ENCODE measurements around the gene ZFP57.

Gene ZFP57

GRCh38 chr6:29680904-29681303 is at the start of gene ZFP57:
ZFP57 (minus strand) TSS chr6:29681152; CDS start chr6:29677003, 4,149 bp downstream.
- Histone ChIP-seq H3K4me3 (ENCODE audit: low read depth, low read length) (no peak within 1 kb of the TSS), H3K9ac (ENCODE audit: low read length) (no peak within 1 kb of the TSS), H3K27me3 (ENCODE audit: control insufficient read depth, insufficient read depth, low read length) (no peaks in the 10 kb centered on the region), H3K4me1 (ENCODE audit: control insufficient read depth, insufficient read depth, low read length) (peaks cover 21% of the 10 kb centered on the region), H3K27ac (ENCODE audit: low read depth, low read length) (no peak within 1 kb of the TSS), H3K9me3 (ENCODE audit: control insufficient read depth, insufficient read depth, low read depth, low read length) (peaks cover 12% of the 10 kb centered on the region), H3K36me3 (ENCODE audit: control insufficient read depth, insufficient read depth, low read length) (no peaks in the 10 kb centered on the region)

- H3K9me3 ChIP-seq (ENCODE audit: control insufficient read depth, insufficient read depth, low read depth, low read length) = no peaks in the 10 kb centered on the region
- H3K36me3 ChIP-seq (ENCODE audit: control insufficient read depth, insufficient read depth, low read length) = no peaks in the 10 kb centered on the region
- H3K4me3 ChIP-seq (ENCODE audit: low read depth, low read length) = no peak overlapping the region
- H3K27me3 ChIP-seq (ENCODE audit: control insufficient read depth, insufficient read depth, low read length) = peaks cover 35% of the 10 kb centered on the region
- H3K4me1 ChIP-seq (ENCODE audit: control insufficient read depth, insufficient read depth, low read length) = no peaks in the 10 kb centered on the region
- H3K27ac ChIP-seq (ENCODE audit: low read depth, low read length) = no peak overlapping the region
- H3K9ac ChIP-seq (ENCODE audit: low read length) = no peak overlapping the region
Measured at GRCh38 chr6:29730575-29731126, 49.7 kb upstream of the ZFP57 start.

GRCh38 chr6:29729774-29730328 is 48.9 kb upstream of the ZFP57 start:
- H3K27ac ChIP-seq (ENCODE audit: low read depth, low read length) = no peak overlapping the region
- no peaks in the 10 kb centered on the region for H3K36me3 ChIP-seq (ENCODE audit: control insufficient read depth, insufficient read depth, low read length)
- no peak overlapping the region for H3K9ac ChIP-seq (ENCODE audit: low read length)
- no peak overlapping the region for H3K4me3 ChIP-seq (ENCODE audit: low read depth, low read length)
- peaks cover 43% of the 10 kb centered on the region for H3K27me3 ChIP-seq (ENCODE audit: control insufficient read depth, insufficient read depth, low read length)
- H3K4me1 ChIP-seq (ENCODE audit: control insufficient read depth, insufficient read depth, low read length) = no peaks in the 10 kb centered on the region
- no peaks in the 10 kb centered on the region for H3K9me3 ChIP-seq (ENCODE audit: control insufficient read depth, insufficient read depth, low read depth, low read length)

- Histone ChIP-seq H3K9ac (ENCODE audit: low read length) (no peak overlapping the region), H3K27ac (ENCODE audit: low read depth, low read length) (no peak overlapping the region), H3K36me3 (ENCODE audit: control insufficient read depth, insufficient read depth, low read length) (no peaks in the 10 kb centered on the region), H3K4me1 (ENCODE audit: control insufficient read depth, insufficient read depth, low read length) (no peaks in the 10 kb centered on the region), H3K9me3 (ENCODE audit: control insufficient read depth, insufficient read depth, low read depth, low read length) (no peaks in the 10 kb centered on the region), H3K27me3 (ENCODE audit: control insufficient read depth, insufficient read depth, low read length) (peaks cover 47% of the 10 kb centered on the region), H3K4me3 (ENCODE audit: low read depth, low read length) (no peak overlapping the region)
Measured at GRCh38 chr6:29728875-29729270, 47.9 kb upstream of the ZFP57 start.

GRCh38 chr6:29728173-29728874 is 47.4 kb upstream of the ZFP57 start:
- Histone ChIP-seq H3K36me3 (ENCODE audit: control insufficient read depth, insufficient read depth, low read length) (no peaks in the 10 kb centered on the region), H3K9me3 (ENCODE audit: control insufficient read depth, insufficient read depth, low read depth, low read length) (no peaks in the 10 kb centered on the region), H3K27ac (ENCODE audit: low read depth, low read length) (no peak overlapping the region), H3K27me3 (ENCODE audit: control insufficient read depth, insufficient read depth, low read length) (peaks cover 52% of the 10 kb centered on the region), H3K4me1 (ENCODE audit: control insufficient read depth, insufficient read depth, low read length) (no peaks in the 10 kb centered on the region), H3K9ac (ENCODE audit: low read length) (no peak overlapping the region), H3K4me3 (ENCODE audit: low read depth, low read length) (no peak overlapping the region)

GRCh38 chr6:29727637-29728036 is 46.7 kb upstream of the ZFP57 start:
- Histone ChIP-seq H3K27me3 (ENCODE audit: control insufficient read depth, insufficient read depth, low read length) (peaks cover 59% of the 10 kb centered on the region), H3K4me3 (ENCODE audit: low read depth, low read length) (no peak overlapping the region), H3K4me1 (ENCODE audit: control insufficient read depth, insufficient read depth, low read length) (no peaks in the 10 kb centered on the region), H3K9ac (ENCODE audit: low read length) (no peak overlapping the region), H3K36me3 (ENCODE audit: control insufficient read depth, insufficient read depth, low read length) (no peaks in the 10 kb centered on the region), H3K9me3 (ENCODE audit: control insufficient read depth, insufficient read depth, low read depth, low read length) (no peaks in the 10 kb centered on the region), H3K27ac (ENCODE audit: low read depth, low read length) (no peak overlapping the region)

- H3K9me3 ChIP-seq (ENCODE audit: control insufficient read depth, insufficient read depth, low read depth, low read length) = no peaks in the 10 kb centered on the region
- no peak overlapping the region for H3K27ac ChIP-seq (ENCODE audit: low read depth, low read length)
- peaks cover 67% of the 10 kb centered on the region for H3K27me3 ChIP-seq (ENCODE audit: control insufficient read depth, insufficient read depth, low read length)
- no peaks in the 10 kb centered on the region for H3K4me1 ChIP-seq (ENCODE audit: control insufficient read depth, insufficient read depth, low read length)
- H3K4me3 ChIP-seq (ENCODE audit: low read depth, low read length) = no peak overlapping the region
- no peaks in the 10 kb centered on the region for H3K36me3 ChIP-seq (ENCODE audit: control insufficient read depth, insufficient read depth, low read length)
- no peak overlapping the region for H3K9ac ChIP-seq (ENCODE audit: low read length)
Measured at GRCh38 chr6:29726571-29727194, 45.7 kb upstream of the ZFP57 start.

GRCh38 chr6:29726001-29726400 is 45.0 kb upstream of the ZFP57 start:
- H3K4me3 ChIP-seq (ENCODE audit: low read depth, low read length) = no peak overlapping the region
- H3K27ac ChIP-seq (ENCODE audit: low read depth, low read length) = no peak overlapping the region
- H3K9ac ChIP-seq (ENCODE audit: low read length) = no peak overlapping the region
- H3K36me3 ChIP-seq (ENCODE audit: control insufficient read depth, insufficient read depth, low read length) = no peaks in the 10 kb centered on the region
- H3K27me3 ChIP-seq (ENCODE audit: control insufficient read depth, insufficient read depth, low read length) = peaks cover 69% of the 10 kb centered on the region
- no peaks in the 10 kb centered on the region for H3K4me1 ChIP-seq (ENCODE audit: control insufficient read depth, insufficient read depth, low read length)
- H3K9me3 ChIP-seq (ENCODE audit: control insufficient read depth, insufficient read depth, low read depth, low read length) = no peaks in the 10 kb centered on the region

GRCh38 chr6:29724937-29725869 is 44.3 kb upstream of the ZFP57 start:
- H3K4me1 ChIP-seq (ENCODE audit: control insufficient read depth, insufficient read depth, low read length) = no peaks in the 10 kb centered on the region
- H3K4me3 ChIP-seq (ENCODE audit: low read depth, low read length) = no peak overlapping the region
- no peaks in the 10 kb centered on the region for H3K36me3 ChIP-seq (ENCODE audit: control insufficient read depth, insufficient read depth, low read length)
- H3K9ac ChIP-seq (ENCODE audit: low read length) = no peak overlapping the region
- H3K27me3 ChIP-seq (ENCODE audit: control insufficient read depth, insufficient read depth, low read length) = peaks cover 62% of the 10 kb centered on the region
- H3K9me3 ChIP-seq (ENCODE audit: control insufficient read depth, insufficient read depth, low read depth, low read length) = no peaks in the 10 kb centered on the region
- H3K27ac ChIP-seq (ENCODE audit: low read depth, low read length) = no peak overlapping the region

GRCh38 chr6:29723666-29724588 is 43.0 kb upstream of the ZFP57 start:
- H3K27ac ChIP-seq (ENCODE audit: low read depth, low read length) = no peak overlapping the region

More at GRCh38 chr6:29723666-29724588, 43.0 kb upstream of the ZFP57 start:
- H3K9me3 ChIP-seq (ENCODE audit: control insufficient read depth, insufficient read depth, low read depth, low read length) = no peaks in the 10 kb centered on the region
- H3K4me3 ChIP-seq (ENCODE audit: low read depth, low read length) = peak overlapping the region; percentile 76
- H3K27me3 ChIP-seq (ENCODE audit: control insufficient read depth, insufficient read depth, low read length) = peaks cover 59% of the 10 kb centered on the region
- no peak overlapping the region for H3K9ac ChIP-seq (ENCODE audit: low read length)
- H3K36me3 ChIP-seq (ENCODE audit: control insufficient read depth, insufficient read depth, low read length) = no peaks in the 10 kb centered on the region
- H3K4me1 ChIP-seq (ENCODE audit: control insufficient read depth, insufficient read depth, low read length) = no peaks in the 10 kb centered on the region

Data from HUES6 (cell line).